HepG2 (cell line): Measurements from ENCODE around the gene AFF4. TPM values are rescaled to one million over a fixed set of nuclear protein-coding genes. Genes with fewer than 3 reads are reported as not detected.

Experiments used
- GATAD2A ChIP-seq: IDR thresholded peaks from 2 replicates; pipeline ENCODE4 v1.6.1; 2016
- GTF2F1 ChIP-seq: fragments of 150-350 bp; IDR thresholded peaks from 2 replicates; pipeline ENCODE4 v1.6.1; 2014; ENCODE audit warnings: low read length
- IKZF4 ChIP-seq: sonication (generic); formaldehyde crosslinking; IDR thresholded peaks from 2 replicates; pipeline ENCODE4 v1.5.1; 2020; ENCODE audit warnings: borderline replicate concordance, mild to moderate bottlenecking, low read depth, missing genetic modification reagents; ENCODE audit errors: not compliant biosample characterization
- KLF11 ChIP-seq: IDR thresholded peaks from 2 replicates; pipeline ENCODE4 v1.6.1; 2016; ENCODE audit warnings: missing compliant biosample characterization
- PCBP2 ChIP-seq: fragments of 200-400 bp; formaldehyde crosslinking; optimal IDR thresholded peaks from 2 replicates; pipeline ENCODE3; 2018; ENCODE audit warnings: low read length, low read depth; ENCODE audit not compliant: poor library complexity, severe bottlenecking
- POGK ChIP-seq: sonication (generic); formaldehyde crosslinking; conservative IDR thresholded peaks from 2 replicates; pipeline ENCODE4 v1.8.0; 2022; ENCODE audit warnings: mild to moderate bottlenecking, moderate library complexity, missing genetic modification reagents
- POLR2G ChIP-seq: fragments of 200-400 bp; formaldehyde crosslinking; IDR thresholded peaks from 2 replicates; pipeline ENCODE4 v1.6.1; 2018; ENCODE audit warnings: mild to moderate bottlenecking, low read depth, low read length, moderate library complexity
- SRF ChIP-seq: IDR thresholded peaks from 2 replicates; pipeline ENCODE4 v1.6.1; 2011; ENCODE audit warnings: mild to moderate bottlenecking, low read depth, low read length, moderate library complexity
- U2AF1 ChIP-seq: fragments of 200-400 bp; formaldehyde crosslinking; optimal IDR thresholded peaks from 2 replicates; pipeline ENCODE3; 2017; ENCODE audit warnings: mild to moderate bottlenecking, low read depth, low read length
- USF2 ChIP-seq, 2 experiments: sonication (generic) in 1 of 2; formaldehyde crosslinking in 1 of 2; IDR thresholded peaks; 2 replicates each; pipeline versions ENCODE4 v1.5.1 to v1.6.1; 2011 to 2020; ENCODE audit warnings: borderline replicate concordance in 1 of 2, low read depth in 1 of 2, low read length in 1 of 2, mild to moderate bottlenecking in 1 of 2, missing genetic modification reagents in 1 of 2, moderate library complexity in 1 of 2
- ZFP36L1 ChIP-seq: sonication (generic); formaldehyde crosslinking; IDR thresholded peaks from 2 replicates; pipeline ENCODE4 v1.8.0; 2022; ENCODE audit warnings: mild to moderate bottlenecking, missing genetic modification reagents, moderate library complexity
- ZKSCAN5 ChIP-seq: sonication (generic); formaldehyde crosslinking; IDR thresholded peaks from 2 replicates; pipeline ENCODE4 v1.5.1; 2020; ENCODE audit warnings: mild to moderate bottlenecking, missing genetic modification reagents
- ZNF256 ChIP-seq: sonication (generic); formaldehyde crosslinking; conservative IDR thresholded peaks from 2 replicates; pipeline ENCODE4 v1.4.0; 2020; ENCODE audit warnings: missing genetic modification reagents
- ZNF274 ChIP-seq: sonication (generic); formaldehyde crosslinking; IDR thresholded peaks from 2 replicates; pipeline ENCODE4 v1.5.1; 2020; ENCODE audit warnings: mild to moderate bottlenecking, missing genetic modification reagents
- ZNF326 ChIP-seq: sonication (generic); formaldehyde crosslinking; IDR thresholded peaks from 2 replicates; pipeline ENCODE4 v1.4.0; 2020; ENCODE audit warnings: missing genetic modification reagents, borderline replicate concordance
- polyA plus RNA-seq, 8 experiments: library from polyadenylated mRNA; depleted of rRNA in 3 of 8; stranded (reverse) in 7 of 8; unstranded in 1 of 8; fragments of >200 nt; fragmentation: Illumina TruSeq in 4 of 8; extraction: Trizol in 4 of 8; gene quantifications; 2 replicates each; pipeline versions ENCODE4 v1.2.1 to v1.2.3, GENCODE V29; 2011 to 2016; ENCODE audit warnings: low read depth in 4 of 8, missing spikeins in 1 of 8, mixed read lengths in 1 of 8; ENCODE audit not compliant: insufficient read depth in 1 of 8
- total RNA-seq, 5 experiments: library from RNA; depleted of rRNA; stranded (reverse); fragments of >200 nt; fragmentation: Illumina TruSeq; extraction: Trizol; gene quantifications; 2 replicates each; pipeline ENCODE4 v1.2.3, GENCODE V29; 2016; ENCODE audit warnings: low read depth in 1 of 5
- TF ChIP-seq, protein P1 (sequence below): sonication (generic); formaldehyde crosslinking; IDR thresholded peaks from 2 replicates; pipeline ENCODE4 v1.4.0; 2020; ENCODE audit warnings: missing genetic modification reagents
- TF ChIP-seq, protein P2 (sequence below), 2 experiments: sonication (generic) in 1 of 2; formaldehyde crosslinking in 1 of 2; IDR thresholded peaks; 2 replicates each; pipeline versions ENCODE4 v1.4.0 to v1.6.1; 2016 to 2020; ENCODE audit warnings: borderline replicate concordance in 1 of 2, low read depth in 1 of 2, mild to moderate bottlenecking in 1 of 2, missing genetic modification reagents in 1 of 2
- TF ChIP-seq, protein P3 (sequence below): sonication (generic); formaldehyde crosslinking; IDR thresholded peaks from 2 replicates; pipeline ENCODE4 v1.4.0; 2020; ENCODE audit warnings: mild to moderate bottlenecking, missing genetic modification reagents

Gene AFF4
- total and polyA plus RNA-seq, 2 of the 13 experiments (the other 11 are each of a cell fraction or from before 2014, with no cell fraction given), result 22.1 to 25.5 TPM

- TF ChIP-seq, protein P1, sequence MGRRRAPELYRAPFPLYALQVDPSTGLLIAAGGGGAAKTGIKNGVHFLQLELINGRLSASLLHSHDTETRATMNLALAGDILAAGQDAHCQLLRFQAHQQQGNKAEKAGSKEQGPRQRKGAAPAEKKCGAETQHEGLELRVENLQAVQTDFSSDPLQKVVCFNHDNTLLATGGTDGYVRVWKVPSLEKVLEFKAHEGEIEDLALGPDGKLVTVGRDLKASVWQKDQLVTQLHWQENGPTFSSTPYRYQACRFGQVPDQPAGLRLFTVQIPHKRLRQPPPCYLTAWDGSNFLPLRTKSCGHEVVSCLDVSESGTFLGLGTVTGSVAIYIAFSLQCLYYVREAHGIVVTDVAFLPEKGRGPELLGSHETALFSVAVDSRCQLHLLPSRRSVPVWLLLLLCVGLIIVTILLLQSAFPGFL (CRISPR knock-in tag), result no peak
- TF ChIP-seq GATAD2A (CRISPR knock-in tag) (peak; percentile 68), U2AF1 (no peak), SRF (no peak), IKZF4 (CRISPR knock-in tag) (no peak), ZKSCAN5 (CRISPR knock-in tag) (no peak), ZNF274 (CRISPR knock-in tag) (no peak), ZFP36L1 (CRISPR knock-in tag) (0 out of 2 replicates have a peak, but pooled peaks have one; percentile 4), PCBP2 (no peak), ZNF256 (CRISPR knock-in tag) (no peak), KLF11 (no peak), ZNF326 (CRISPR knock-in tag) (no peak), GTF2F1 (no peak), USF2 (IDR thresholded peaks at IDR 0.05; ENCODE audit: low read depth, low read length) (no peak), USF2 (CRISPR knock-in tag; IDR thresholded peaks at IDR 0.05; ENCODE audit: borderline replicate concordance) (no peak), POLR2G (no peak; the same call in 1 of the 2 replicates), POGK (CRISPR knock-in tag) (no peak)
- TF ChIP-seq, protein P2, sequence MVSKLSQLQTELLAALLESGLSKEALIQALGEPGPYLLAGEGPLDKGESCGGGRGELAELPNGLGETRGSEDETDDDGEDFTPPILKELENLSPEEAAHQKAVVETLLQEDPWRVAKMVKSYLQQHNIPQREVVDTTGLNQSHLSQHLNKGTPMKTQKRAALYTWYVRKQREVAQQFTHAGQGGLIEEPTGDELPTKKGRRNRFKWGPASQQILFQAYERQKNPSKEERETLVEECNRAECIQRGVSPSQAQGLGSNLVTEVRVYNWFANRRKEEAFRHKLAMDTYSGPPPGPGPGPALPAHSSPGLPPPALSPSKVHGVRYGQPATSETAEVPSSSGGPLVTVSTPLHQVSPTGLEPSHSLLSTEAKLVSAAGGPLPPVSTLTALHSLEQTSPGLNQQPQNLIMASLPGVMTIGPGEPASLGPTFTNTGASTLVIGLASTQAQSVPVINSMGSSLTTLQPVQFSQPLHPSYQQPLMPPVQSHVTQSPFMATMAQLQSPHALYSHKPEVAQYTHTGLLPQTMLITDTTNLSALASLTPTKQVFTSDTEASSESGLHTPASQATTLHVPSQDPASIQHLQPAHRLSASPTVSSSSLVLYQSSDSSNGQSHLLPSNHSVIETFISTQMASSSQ (IDR thresholded peaks at IDR 0.05; ENCODE audit: low read depth), result no peak
- TF ChIP-seq, protein P2 (CRISPR knock-in tag; IDR thresholded peaks at IDR 0.05; ENCODE audit: borderline replicate concordance), result no peak; the same call in 1 of the 2 replicates
- TF ChIP-seq, protein P3, sequence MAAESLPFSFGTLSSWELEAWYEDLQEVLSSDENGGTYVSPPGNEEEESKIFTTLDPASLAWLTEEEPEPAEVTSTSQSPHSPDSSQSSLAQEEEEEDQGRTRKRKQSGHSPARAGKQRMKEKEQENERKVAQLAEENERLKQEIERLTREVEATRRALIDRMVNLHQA (CRISPR knock-in tag), result no peak
These were observed 125.6 kb downstream of the AFF4 start (continued) for GRCh38 chr5:132837868-132838267.
